Glomerular endothelial cell (primary cell): ENCODE data around the gene TMEM215. TPM values are rescaled to one million over a fixed set of nuclear protein-coding genes. Genes with fewer than 3 reads are reported as not detected.
"Not testable (repeated sequence)": the region's sequence is repeated elsewhere in the genome, so short reads cannot be mapped to it uniquely, and the experiment has no call there.

ENCODE experiments used
- DNase-seq: peaks from one replicate; pipeline ENCODE4 v3.0.0-alpha.2; 2011; ENCODE audit warnings: low read depth, low spot score; ENCODE audit errors: extremely low read depth
- total RNA-seq: library from RNA; depleted of rRNA; stranded (reverse); fragments of >200 nt; gene quantifications from 2 replicates; pipeline ENCODE4 v1.2.3, GENCODE V29; 2015

Gene TMEM215
- total RNA-seq, result not detected in 2 replicates

GRCh38 chr9:32783168-32783891, at the start of gene TMEM215:
Gene TMEM215, plus strand, starts transcription at chr9:32783540. Its CDS starts 644 bp downstream, at chr9:32784184.
- DNase-seq, result no peak

GRCh38 chr9:32735476-32735875, 47.9 kb upstream of the TMEM215 start:
- no peak for DNase-seq

GRCh38 chr9:32737378-32737777, 46.0 kb upstream of the TMEM215 start:
- DNase-seq, result no peak

GRCh38 chr9:32738501-32739172, 44.7 kb upstream of the TMEM215 start:
- DNase-seq, result no peak

- no peak for DNase-seq
Observed at GRCh38 chr9:32741706-32742105, 41.6 kb upstream of the TMEM215 start.

- DNase-seq, result no peak
Observed at GRCh38 chr9:32742296-32742695, 41.0 kb upstream of the TMEM215 start.

- no peak for DNase-seq
Observed at GRCh38 chr9:32748013-32748412, 35.3 kb upstream of the TMEM215 start.

- no peak for DNase-seq
Observed at GRCh38 chr9:32755730-32756129, 27.6 kb upstream of the TMEM215 start.

GRCh38 chr9:32764139-32764538, 19.2 kb upstream of the TMEM215 start:
- no peak for DNase-seq

- DNase-seq, result no peak
Observed at GRCh38 chr9:32775283-32775682, 8.1 kb upstream of the TMEM215 start.

GRCh38 chr9:32776201-32776600, 7.1 kb upstream of the TMEM215 start:
- no peak for DNase-seq

GRCh38 chr9:32782476-32783167, 718 bp upstream of the TMEM215 start:
- no peak for DNase-seq

GRCh38 chr9:32787816-32788215, 4.5 kb downstream of the TMEM215 start:
- no peak for DNase-seq

GRCh38 chr9:32796015-32796414, 12.7 kb downstream of the TMEM215 start:
- not testable (repeated sequence) for DNase-seq

GRCh38 chr9:32801530-32801929, 18.2 kb downstream of the TMEM215 start:
- no peak for DNase-seq

- DNase-seq, result no peak
Observed at GRCh38 chr9:32807217-32807616, 23.9 kb downstream of the TMEM215 start.

- DNase-seq, result no peak
Observed at GRCh38 chr9:32811246-32811645, 27.9 kb downstream of the TMEM215 start.

GRCh38 chr9:32820322-32820721, 37.0 kb downstream of the TMEM215 start:
- no peak for DNase-seq

GRCh38 chr9:32823101-32823500, 39.8 kb downstream of the TMEM215 start:
- no peak for DNase-seq

- no peak for DNase-seq
Observed at GRCh38 chr9:32823551-32823950, 40.2 kb downstream of the TMEM215 start.

GRCh38 chr9:32825203-32825602, 41.9 kb downstream of the TMEM215 start:
- DNase-seq, result no peak

GRCh38 chr9:32828861-32829260, 45.5 kb downstream of the TMEM215 start:
- no peak for DNase-seq
